ENCODE results near the gene NECAB3.

NECAB3 gene

DNA sequence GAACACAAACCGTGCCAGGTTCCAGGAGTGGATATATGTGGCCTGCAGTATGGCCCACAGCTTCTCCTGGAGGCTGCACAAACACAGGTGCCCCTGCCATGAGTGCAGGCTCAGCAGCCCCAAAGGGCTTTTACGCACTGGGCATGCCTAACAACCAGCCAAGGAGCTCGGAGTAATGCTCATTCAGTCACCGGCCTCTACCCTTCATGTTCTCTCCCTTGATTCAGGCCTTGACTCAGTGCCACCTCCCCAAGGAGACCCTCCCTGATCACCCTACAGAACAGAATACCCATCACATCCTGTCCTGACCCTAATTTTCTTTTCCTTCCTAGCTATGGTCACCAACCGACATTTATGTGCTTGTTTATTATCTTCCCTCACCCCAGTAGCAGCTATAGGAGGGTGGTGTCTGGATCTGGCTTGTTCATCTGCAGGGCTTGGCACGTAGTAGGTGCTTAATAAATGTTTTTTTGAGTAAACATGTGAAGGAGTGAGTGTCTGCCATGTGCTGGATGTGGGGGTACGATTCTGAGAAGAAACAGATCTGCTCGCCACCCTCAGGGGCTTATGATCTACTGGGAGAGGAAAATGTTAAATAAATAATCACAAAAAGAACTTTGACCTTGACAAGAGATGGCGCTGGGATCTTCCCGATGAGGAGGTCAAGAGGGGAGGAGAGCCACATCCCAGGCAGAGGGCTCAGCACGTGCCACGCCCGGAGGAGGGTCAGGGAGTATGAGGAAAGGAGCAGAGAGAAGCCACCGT lies 36.6 kb upstream of the NECAB3 start:
- Histone ChIP-seq H3K27me3 (ENCODE audit: insufficient read depth, poor library complexity, severe bottlenecking) (no peaks in the 10 kb centered on the region), H3K4me3 (replicated peaks; ENCODE audit: insufficient read depth, low read length) (no peak overlapping the region), H3K27ac (replicated peaks) (no peak overlapping the region)
- DNase-seq (ENCODE audit: low read depth in 1 of 2, low spot score in 1 of 2): no peak
- TF ChIP-seq SPI1 (IDR thresholded peaks at IDR 0.05; ENCODE audit: borderline replicate concordance, low read depth) (no peak), POLR2AphosphoS5 (IDR thresholded peaks at IDR 0.05; ENCODE audit: low read depth) (no peak), GABPA (IDR thresholded peaks at IDR 0.05; ENCODE audit: low read depth) (no peak)
- TF ChIP-seq, protein P1, sequence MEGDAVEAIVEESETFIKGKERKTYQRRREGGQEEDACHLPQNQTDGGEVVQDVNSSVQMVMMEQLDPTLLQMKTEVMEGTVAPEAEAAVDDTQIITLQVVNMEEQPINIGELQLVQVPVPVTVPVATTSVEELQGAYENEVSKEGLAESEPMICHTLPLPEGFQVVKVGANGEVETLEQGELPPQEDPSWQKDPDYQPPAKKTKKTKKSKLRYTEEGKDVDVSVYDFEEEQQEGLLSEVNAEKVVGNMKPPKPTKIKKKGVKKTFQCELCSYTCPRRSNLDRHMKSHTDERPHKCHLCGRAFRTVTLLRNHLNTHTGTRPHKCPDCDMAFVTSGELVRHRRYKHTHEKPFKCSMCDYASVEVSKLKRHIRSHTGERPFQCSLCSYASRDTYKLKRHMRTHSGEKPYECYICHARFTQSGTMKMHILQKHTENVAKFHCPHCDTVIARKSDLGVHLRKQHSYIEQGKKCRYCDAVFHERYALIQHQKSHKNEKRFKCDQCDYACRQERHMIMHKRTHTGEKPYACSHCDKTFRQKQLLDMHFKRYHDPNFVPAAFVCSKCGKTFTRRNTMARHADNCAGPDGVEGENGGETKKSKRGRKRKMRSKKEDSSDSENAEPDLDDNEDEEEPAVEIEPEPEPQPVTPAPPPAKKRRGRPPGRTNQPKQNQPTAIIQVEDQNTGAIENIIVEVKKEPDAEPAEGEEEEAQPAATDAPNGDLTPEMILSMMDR (IDR thresholded peaks at IDR 0.05; ENCODE audit: insufficient read depth, low read length): no peak
- TF ChIP-seq, protein P2, sequence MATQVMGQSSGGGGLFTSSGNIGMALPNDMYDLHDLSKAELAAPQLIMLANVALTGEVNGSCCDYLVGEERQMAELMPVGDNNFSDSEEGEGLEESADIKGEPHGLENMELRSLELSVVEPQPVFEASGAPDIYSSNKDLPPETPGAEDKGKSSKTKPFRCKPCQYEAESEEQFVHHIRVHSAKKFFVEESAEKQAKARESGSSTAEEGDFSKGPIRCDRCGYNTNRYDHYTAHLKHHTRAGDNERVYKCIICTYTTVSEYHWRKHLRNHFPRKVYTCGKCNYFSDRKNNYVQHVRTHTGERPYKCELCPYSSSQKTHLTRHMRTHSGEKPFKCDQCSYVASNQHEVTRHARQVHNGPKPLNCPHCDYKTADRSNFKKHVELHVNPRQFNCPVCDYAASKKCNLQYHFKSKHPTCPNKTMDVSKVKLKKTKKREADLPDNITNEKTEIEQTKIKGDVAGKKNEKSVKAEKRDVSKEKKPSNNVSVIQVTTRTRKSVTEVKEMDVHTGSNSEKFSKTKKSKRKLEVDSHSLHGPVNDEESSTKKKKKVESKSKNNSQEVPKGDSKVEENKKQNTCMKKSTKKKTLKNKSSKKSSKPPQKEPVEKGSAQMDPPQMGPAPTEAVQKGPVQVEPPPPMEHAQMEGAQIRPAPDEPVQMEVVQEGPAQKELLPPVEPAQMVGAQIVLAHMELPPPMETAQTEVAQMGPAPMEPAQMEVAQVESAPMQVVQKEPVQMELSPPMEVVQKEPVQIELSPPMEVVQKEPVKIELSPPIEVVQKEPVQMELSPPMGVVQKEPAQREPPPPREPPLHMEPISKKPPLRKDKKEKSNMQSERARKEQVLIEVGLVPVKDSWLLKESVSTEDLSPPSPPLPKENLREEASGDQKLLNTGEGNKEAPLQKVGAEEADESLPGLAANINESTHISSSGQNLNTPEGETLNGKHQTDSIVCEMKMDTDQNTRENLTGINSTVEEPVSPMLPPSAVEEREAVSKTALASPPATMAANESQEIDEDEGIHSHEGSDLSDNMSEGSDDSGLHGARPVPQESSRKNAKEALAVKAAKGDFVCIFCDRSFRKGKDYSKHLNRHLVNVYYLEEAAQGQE (IDR thresholded peaks at IDR 0.05; ENCODE audit: insufficient replicate concordance, low read depth): no peak

DNA sequence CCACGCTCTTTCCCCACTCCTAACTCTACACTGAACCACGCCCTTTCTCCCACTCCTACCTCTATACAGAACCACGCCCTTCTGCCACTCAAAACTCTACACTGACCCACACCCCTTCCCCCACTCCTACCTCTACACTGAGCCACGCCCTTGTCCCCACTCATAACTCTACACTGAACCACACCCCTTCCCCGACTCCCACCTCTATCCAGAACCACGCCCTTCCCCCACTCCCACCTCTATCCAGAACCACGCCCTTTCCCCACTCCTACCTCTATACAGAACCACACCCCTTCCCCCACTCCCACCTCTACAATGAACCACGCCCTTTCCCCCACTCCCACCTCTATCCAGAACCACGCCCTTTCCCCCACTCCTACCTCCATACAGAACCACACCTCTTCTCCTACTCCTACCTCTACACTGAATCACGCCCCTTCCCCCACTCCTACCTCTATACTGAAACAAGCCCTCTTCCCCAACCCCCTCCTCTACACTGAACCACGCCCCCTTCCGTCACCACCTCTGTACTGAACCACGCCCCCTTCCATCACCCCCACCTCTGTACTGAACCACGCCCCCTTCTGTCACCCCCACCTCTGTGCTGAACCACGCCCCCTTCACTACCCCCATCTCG lies 35.8 kb upstream of the NECAB3 start:
- no peak overlapping the region for H3K4me3 ChIP-seq (replicated peaks; ENCODE audit: insufficient read depth, low read length)
- no peak for DNase-seq (ENCODE audit: low read depth in 1 of 2, low spot score in 1 of 2)
- TF ChIP-seq, protein P1 (IDR thresholded peaks at IDR 0.05; ENCODE audit: insufficient read depth, low read length): no peak
- no peak for TF ChIP-seq GABPA (IDR thresholded peaks at IDR 0.05; ENCODE audit: low read depth)
- TF ChIP-seq, protein P2 (IDR thresholded peaks at IDR 0.05; ENCODE audit: insufficient replicate concordance, low read depth): no peak
- TF ChIP-seq SPI1 (IDR thresholded peaks at IDR 0.05; ENCODE audit: borderline replicate concordance, low read depth): no peak
- TF ChIP-seq POLR2AphosphoS5 (IDR thresholded peaks at IDR 0.05; ENCODE audit: low read depth): no peak
- no peak overlapping the region for H3K27ac ChIP-seq (replicated peaks)
- H3K27me3 ChIP-seq (ENCODE audit: insufficient read depth, poor library complexity, severe bottlenecking): no peaks in the 10 kb centered on the region

DNA sequence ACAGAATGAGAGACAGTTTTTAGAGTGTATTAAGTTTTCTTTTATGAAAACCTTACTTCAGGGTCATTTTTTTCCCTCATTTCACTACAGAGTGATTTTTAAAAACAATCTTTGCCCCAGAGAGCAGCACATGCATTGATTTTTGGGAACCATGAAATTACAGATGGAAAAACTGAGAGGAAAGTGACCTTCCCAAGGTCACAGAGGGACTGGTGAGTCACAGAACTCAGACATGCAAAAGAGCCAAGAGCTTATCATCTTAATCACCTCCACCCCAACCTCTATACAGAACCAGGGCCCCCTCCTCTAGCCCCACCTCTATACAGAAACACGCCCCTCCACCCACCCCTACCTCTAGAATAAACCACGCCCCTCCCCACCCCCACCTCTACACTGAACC lies 35.2 kb upstream of the NECAB3 start:
- Histone ChIP-seq H3K4me3 (replicated peaks; ENCODE audit: insufficient read depth, low read length) (no peak overlapping the region), H3K27me3 (ENCODE audit: insufficient read depth, poor library complexity, severe bottlenecking) (no peaks in the 10 kb centered on the region), H3K27ac (replicated peaks) (no peak overlapping the region)
- no peak for DNase-seq (ENCODE audit: low read depth in 1 of 2, low spot score in 1 of 2)
- TF ChIP-seq, protein P1 (IDR thresholded peaks at IDR 0.05; ENCODE audit: insufficient read depth, low read length): no peak
- no peak for TF ChIP-seq POLR2AphosphoS5 (IDR thresholded peaks at IDR 0.05; ENCODE audit: low read depth)
- no peak for TF ChIP-seq SPI1 (IDR thresholded peaks at IDR 0.05; ENCODE audit: borderline replicate concordance, low read depth)
- no peak for TF ChIP-seq GABPA (IDR thresholded peaks at IDR 0.05; ENCODE audit: low read depth)
- TF ChIP-seq, protein P2 (IDR thresholded peaks at IDR 0.05; ENCODE audit: insufficient replicate concordance, low read depth): no peak

All from HL-60 (cell line).